ENCODE measurements around the gene PRR16. TPM values are rescaled to one million over a fixed set of nuclear protein-coding genes. Genes with fewer than 3 reads are reported as not detected.
"Not testable (repeated sequence)": the region's sequence is repeated elsewhere in the genome, so short reads cannot be mapped to it uniquely, and the experiment has no call there.

The PRR16 gene
- total RNA-seq, 2 experiments from 2014 or later, result not detected

DNA sequence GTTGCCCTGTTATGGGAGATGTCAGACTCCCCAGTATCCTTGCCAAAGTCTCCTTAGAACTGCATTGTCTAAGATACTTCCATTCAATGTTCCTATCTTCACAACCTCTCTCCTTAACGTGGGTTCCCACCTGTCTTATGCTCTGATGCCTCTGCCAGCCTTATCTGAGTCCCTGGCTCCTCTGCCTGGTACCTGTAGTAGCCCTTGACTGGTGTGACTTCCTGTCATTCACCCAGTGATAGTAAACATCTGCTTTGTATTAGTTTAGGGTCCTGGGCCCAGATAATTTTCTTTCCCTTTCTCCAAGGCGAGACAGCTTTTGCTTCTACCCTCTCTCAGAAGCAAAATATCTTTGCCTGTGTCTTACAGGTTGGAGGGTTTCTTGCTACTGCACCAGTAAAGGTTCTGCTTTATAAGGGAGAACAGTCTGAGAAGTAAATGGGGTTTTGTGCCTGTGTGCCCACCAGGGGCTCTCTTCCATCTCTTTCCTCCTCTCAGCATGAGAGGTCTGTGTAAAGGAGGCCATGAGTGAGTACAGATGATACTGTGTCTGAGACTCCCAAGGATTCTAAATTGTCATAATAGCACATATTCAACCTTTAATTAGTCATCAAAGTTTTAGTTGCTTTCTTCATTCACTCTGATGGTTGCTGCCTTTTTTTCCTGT lies 220.8 kb downstream of the PRR16 start:
- Mint-ChIP-seq H3K4me1 (no peaks in the 10 kb centered on the region), H3K36me3 (ENCODE audit: low read depth) (no peaks in the 10 kb centered on the region), H3K9me3 (peaks cover 2% of the 10 kb centered on the region), H3K4me3 (no peak overlapping the region), H3K27me3 (no peaks in the 10 kb centered on the region), H3K27ac (no peak overlapping the region)
- DNase-seq, result no peak
- CTCF ChIA-PET, result no interaction called here
- POLR2A ChIA-PET, result no interaction called here

- Mint-ChIP-seq H3K36me3 (ENCODE audit: low read depth) (no peaks in the 10 kb centered on the region), H3K4me3 (no peak overlapping the region), H3K4me1 (no peaks in the 10 kb centered on the region), H3K9me3 (no peaks in the 10 kb centered on the region), H3K27me3 (no peaks in the 10 kb centered on the region), H3K27ac (no peak overlapping the region)
- ChIA-PET POLR2A (no interaction called here), CTCF (no interaction called here)
- DNase-seq, result no peak
These were observed 226.7 kb downstream of the PRR16 start for GRCh38 chr5:120690621-120691407.

DNA sequence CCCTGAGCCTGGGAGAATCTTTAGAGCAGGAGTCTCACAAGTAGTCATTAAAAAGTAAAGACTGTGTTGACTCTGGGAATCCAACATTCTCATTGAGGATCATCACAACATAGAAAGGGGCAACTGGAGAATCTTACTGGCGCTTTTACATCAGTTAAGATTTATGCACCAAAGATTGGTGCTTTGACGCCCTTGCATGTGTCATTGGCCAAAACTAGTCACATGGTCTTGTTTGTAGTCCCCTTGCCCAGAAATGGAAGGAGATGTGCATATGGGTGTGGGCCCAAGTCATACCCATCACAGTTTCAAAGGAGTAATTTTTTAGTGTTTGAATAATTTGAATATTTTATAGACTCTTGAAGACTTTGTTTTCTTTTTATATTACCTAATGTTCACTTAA lies 228.2 kb downstream of the PRR16 start:
- H3K27me3 Mint-ChIP-seq, result no peaks in the 10 kb centered on the region
- ChIA-PET POLR2A (no interaction called here), CTCF (no interaction called here)
- no peak overlapping the region for H3K27ac Mint-ChIP-seq
- no peak overlapping the region for H3K4me3 Mint-ChIP-seq
- no peaks in the 10 kb centered on the region for H3K4me1 Mint-ChIP-seq
- H3K36me3 Mint-ChIP-seq (ENCODE audit: low read depth), result no peaks in the 10 kb centered on the region
- H3K9me3 Mint-ChIP-seq, result no peaks in the 10 kb centered on the region
- DNase-seq, result no peak

- Mint-ChIP-seq H3K4me1 (no peaks in the 10 kb centered on the region), H3K4me3 (no peak overlapping the region), H3K27ac (no peak overlapping the region), H3K9me3 (no peaks in the 10 kb centered on the region), H3K36me3 (ENCODE audit: low read depth) (no peaks in the 10 kb centered on the region), H3K27me3 (no peaks in the 10 kb centered on the region)
- no peak for DNase-seq
- ChIA-PET CTCF (no interaction called here), POLR2A (no interaction called here)
These were observed 231.3 kb downstream of the PRR16 start for GRCh38 chr5:120695368-120695880.

- H3K36me3 Mint-ChIP-seq (ENCODE audit: low read depth), result no peaks in the 10 kb centered on the region
- no peak overlapping the region for H3K27ac Mint-ChIP-seq
- no peaks in the 10 kb centered on the region for H3K27me3 Mint-ChIP-seq
- ChIA-PET CTCF (no interaction called here), POLR2A (no interaction called here)
- no peak overlapping the region for H3K4me3 Mint-ChIP-seq
- H3K9me3 Mint-ChIP-seq, result no peaks in the 10 kb centered on the region
- H3K4me1 Mint-ChIP-seq, result no peaks in the 10 kb centered on the region
- DNase-seq, result no peak
These were observed 233.0 kb downstream of the PRR16 start for GRCh38 chr5:120697147-120697546.

DNA sequence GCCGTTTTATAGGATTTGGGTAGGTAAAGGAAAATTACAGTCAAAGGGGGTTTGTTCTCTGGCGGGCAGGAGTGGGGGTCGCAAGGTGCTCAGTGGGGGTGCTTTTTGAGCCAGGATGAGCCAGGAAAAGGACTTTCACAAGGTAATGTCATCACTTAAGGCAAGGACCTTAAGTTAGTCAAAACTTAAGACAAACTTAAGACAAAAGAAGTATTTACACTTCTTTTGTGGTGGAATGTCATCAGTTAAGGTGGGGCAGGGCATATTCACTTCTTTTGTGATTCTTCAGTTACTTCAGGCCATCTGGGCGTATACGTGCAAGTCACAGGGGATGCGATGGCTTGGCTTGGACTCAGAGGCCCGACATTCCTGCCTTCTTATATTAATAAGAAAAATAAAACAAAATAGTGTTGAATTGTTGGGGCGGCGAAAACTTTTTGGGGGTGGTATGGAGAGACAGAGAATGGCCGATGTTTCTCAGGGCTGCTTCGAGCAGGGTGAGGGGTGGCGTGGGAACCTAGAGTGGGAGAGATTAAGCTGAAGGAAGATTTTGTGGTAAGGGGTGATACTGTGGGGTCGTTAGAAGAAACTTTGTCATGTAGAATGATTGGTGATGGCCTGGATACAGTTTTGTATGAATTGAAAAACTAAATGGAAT lies 233.7 kb downstream of the PRR16 start:
- H3K27me3 Mint-ChIP-seq; H3K27ac Mint-ChIP-seq; H3K9me3 Mint-ChIP-seq; H3K4me3 Mint-ChIP-seq; DNase-seq; H3K36me3 Mint-ChIP-seq (ENCODE audit: low read depth); CTCF ChIA-PET; POLR2A ChIA-PET; H3K4me1 Mint-ChIP-seq: not testable (repeated sequence)

- POLR2A ChIA-PET; H3K36me3 Mint-ChIP-seq (ENCODE audit: low read depth); H3K9me3 Mint-ChIP-seq; H3K4me3 Mint-ChIP-seq; DNase-seq; H3K4me1 Mint-ChIP-seq; H3K27me3 Mint-ChIP-seq; H3K27ac Mint-ChIP-seq: not testable (repeated sequence)
- CTCF ChIA-PET, result interaction anchor here (0.6 kb wide), 1 partner anchor 1198 kb away, joined by 5 read pairs; no protein-coding TSS in a partner anchor
These were observed 236.6 kb downstream of the PRR16 start for GRCh38 chr5:120700653-120701052.

GRCh38 chr5:120702817-120703538 lies 238.9 kb downstream of the PRR16 start:
- H3K27me3 Mint-ChIP-seq; H3K36me3 Mint-ChIP-seq (ENCODE audit: low read depth); H3K27ac Mint-ChIP-seq; H3K4me3 Mint-ChIP-seq; H3K4me1 Mint-ChIP-seq; POLR2A ChIA-PET; H3K9me3 Mint-ChIP-seq; CTCF ChIA-PET; DNase-seq: not testable (repeated sequence)

DNA sequence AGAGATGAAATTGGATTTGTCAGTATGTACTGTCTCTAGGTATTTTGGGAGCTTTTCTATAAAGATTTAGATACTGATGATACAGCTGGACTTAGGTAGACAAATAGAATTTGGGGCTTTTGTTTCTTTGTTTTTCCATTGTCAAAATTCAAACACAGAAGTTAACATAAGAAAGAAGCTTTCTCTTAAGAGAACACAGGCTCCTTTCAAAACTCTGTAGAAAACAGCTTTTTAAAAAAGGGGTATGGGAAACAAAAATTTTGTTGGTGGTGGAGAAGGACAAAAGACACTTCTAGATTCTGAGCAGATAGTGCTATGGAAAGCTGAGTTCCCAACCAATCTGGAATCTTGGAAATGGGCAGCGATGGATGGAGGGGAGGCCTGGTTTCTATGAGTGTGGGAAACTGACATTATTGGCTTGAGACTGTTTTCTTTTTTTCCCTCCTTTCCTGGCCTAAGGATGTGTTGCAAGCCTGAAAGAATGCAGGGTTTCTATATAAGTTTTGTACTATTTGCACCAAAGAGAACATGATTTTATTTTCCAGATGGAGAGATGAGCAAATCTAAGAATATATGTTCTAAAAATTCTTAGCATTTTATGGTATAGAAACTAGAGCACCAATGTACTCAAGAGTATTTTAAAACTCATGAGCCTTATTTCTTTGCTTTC lies 240.0 kb downstream of the PRR16 start:
- CTCF ChIA-PET, result no interaction called here

GRCh38 chr5:120706877-120707276 lies 242.8 kb downstream of the PRR16 start:
- no peak overlapping the region for H3K27ac Mint-ChIP-seq
- H3K9me3 Mint-ChIP-seq, result no peaks in the 10 kb centered on the region
- no peaks in the 10 kb centered on the region for H3K27me3 Mint-ChIP-seq
- ChIA-PET CTCF (no interaction called here), POLR2A (no interaction called here)
- no peak overlapping the region for H3K4me3 Mint-ChIP-seq
- DNase-seq, result no peak
- no peaks in the 10 kb centered on the region for H3K4me1 Mint-ChIP-seq
- H3K36me3 Mint-ChIP-seq (ENCODE audit: low read depth), result no peaks in the 10 kb centered on the region

More for the DNA sequence above, 240.0 kb downstream of the PRR16 start:
- no peaks in the 10 kb centered on the region for H3K4me1 Mint-ChIP-seq
- no peak overlapping the region for H3K4me3 Mint-ChIP-seq
- no peaks in the 10 kb centered on the region for H3K36me3 Mint-ChIP-seq (ENCODE audit: low read depth)
- DNase-seq, result no peak
- POLR2A ChIA-PET, result no interaction called here
- H3K27me3 Mint-ChIP-seq, result no peaks in the 10 kb centered on the region
- no peak overlapping the region for H3K27ac Mint-ChIP-seq
- H3K9me3 Mint-ChIP-seq, result no peaks in the 10 kb centered on the region

DNA sequence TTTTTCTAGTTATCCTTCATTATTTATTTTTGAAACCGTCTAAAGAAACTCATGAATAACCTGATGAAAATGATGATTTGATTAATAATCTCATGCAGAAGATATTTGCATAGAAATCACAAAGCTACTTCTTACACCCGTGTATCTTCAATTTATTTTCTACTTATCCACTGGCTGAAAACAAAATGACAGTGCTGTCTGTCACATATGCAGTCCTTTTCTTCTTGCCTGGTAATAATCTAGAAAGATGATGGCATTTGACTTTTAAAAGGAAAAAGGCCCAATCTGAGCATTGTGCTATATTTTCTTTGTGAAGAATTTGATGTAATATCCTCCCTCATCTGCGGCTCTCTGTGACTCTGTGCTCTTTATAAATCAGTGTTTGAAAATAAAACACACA lies 253.3 kb downstream of the PRR16 start:
- no peaks in the 10 kb centered on the region for H3K4me1 Mint-ChIP-seq
- no peak overlapping the region for H3K27ac Mint-ChIP-seq
- DNase-seq, result no peak
- no peaks in the 10 kb centered on the region for H3K9me3 Mint-ChIP-seq
- H3K36me3 Mint-ChIP-seq (ENCODE audit: low read depth), result no peaks in the 10 kb centered on the region
- H3K27me3 Mint-ChIP-seq, result no peaks in the 10 kb centered on the region
- ChIA-PET POLR2A (no interaction called here), CTCF (no interaction called here)
- no peak overlapping the region for H3K4me3 Mint-ChIP-seq

GRCh38 chr5:120730214-120730613 lies 266.1 kb downstream of the PRR16 start:
- Mint-ChIP-seq H3K27ac (no peak overlapping the region), H3K27me3 (no peaks in the 10 kb centered on the region), H3K9me3 (no peaks in the 10 kb centered on the region), H3K4me1 (no peaks in the 10 kb centered on the region), H3K36me3 (ENCODE audit: low read depth) (no peaks in the 10 kb centered on the region), H3K4me3 (no peak overlapping the region)
- ChIA-PET POLR2A (no interaction called here), CTCF (no interaction called here)
- no peak for DNase-seq

GRCh38 chr5:120734033-120734432 lies 269.9 kb downstream of the PRR16 start:
- no peak overlapping the region for H3K4me3 Mint-ChIP-seq

More at GRCh38 chr5:120734033-120734432, 269.9 kb downstream of the PRR16 start:
- ChIA-PET CTCF (no interaction called here), POLR2A (no interaction called here)
- no peaks in the 10 kb centered on the region for H3K9me3 Mint-ChIP-seq
- no peaks in the 10 kb centered on the region for H3K36me3 Mint-ChIP-seq (ENCODE audit: low read depth)
- H3K27me3 Mint-ChIP-seq, result no peaks in the 10 kb centered on the region
- no peak for DNase-seq
- H3K4me1 Mint-ChIP-seq, result no peaks in the 10 kb centered on the region
- H3K27ac Mint-ChIP-seq, result no peak overlapping the region
